HG03139 (cell line): ENCODE data around the gene SORBS1.
"Not testable (repeated sequence)": the region's sequence is repeated elsewhere in the genome, so short reads cannot be mapped to it uniquely, and the experiment has no call there.

Experiments
- ATAC-seq: cut with Tn5 transposase; IDR thresholded peaks from one replicate; pipeline ENCODE4 v1.9.1; 2021; ENCODE audit not compliant: unreplicated experiment

The SORBS1 gene

GRCh38 chr10:95496246-95496911 lies 64.8 kb downstream of the SORBS1 start:
- ATAC-seq = no peak

GRCh38 chr10:95493862-95494261 lies 67.3 kb downstream of the SORBS1 start:
- ATAC-seq = no peak

GRCh38 chr10:95487994-95488393 lies 73.2 kb downstream of the SORBS1 start:
- no peak for ATAC-seq

GRCh38 chr10:95485056-95485844 lies 75.9 kb downstream of the SORBS1 start:
- no peak for ATAC-seq

GRCh38 chr10:95482501-95483233 lies 78.5 kb downstream of the SORBS1 start:
- no peak for ATAC-seq

- no peak for ATAC-seq
These were observed 80.2 kb downstream of the SORBS1 start for GRCh38 chr10:95480901-95481491.

- no peak for ATAC-seq
These were observed 80.9 kb downstream of the SORBS1 start for GRCh38 chr10:95480102-95480900.

GRCh38 chr10:95478935-95479334 lies 82.2 kb downstream of the SORBS1 start:
- ATAC-seq = no peak

- no peak for ATAC-seq
These were observed 83.0 kb downstream of the SORBS1 start for GRCh38 chr10:95478185-95478584.

GRCh38 chr10:95477175-95477520 lies 84.0 kb downstream of the SORBS1 start:
- no peak for ATAC-seq

GRCh38 chr10:95476469-95477174 lies 84.5 kb downstream of the SORBS1 start:
- no peak for ATAC-seq

GRCh38 chr10:95475827-95476468 lies 85.2 kb downstream of the SORBS1 start:
- no peak for ATAC-seq

GRCh38 chr10:95475003-95475383 lies 86.2 kb downstream of the SORBS1 start:
- no peak for ATAC-seq

- ATAC-seq = no peak
These were observed 86.8 kb downstream of the SORBS1 start for GRCh38 chr10:95474228-95475002.

- ATAC-seq = no peak
These were observed 88.7 kb downstream of the SORBS1 start for GRCh38 chr10:95472304-95473088.

- no peak for ATAC-seq
These were observed 91.5 kb downstream of the SORBS1 start for GRCh38 chr10:95469676-95470075.

GRCh38 chr10:95469251-95469650 lies 91.9 kb downstream of the SORBS1 start:
- ATAC-seq = no peak

GRCh38 chr10:95467642-95468041 lies 93.5 kb downstream of the SORBS1 start:
- not testable (repeated sequence) for ATAC-seq
